Measurements from ENCODE around the gene MCRIP1.
A peak's percentile ranks its signal among the peaks of the same experiment; 100 is the strongest.
"Not testable (repeated sequence)": the region's sequence is repeated elsewhere in the genome, so short reads cannot be mapped to it uniquely, and the experiment has no call there.

The MCRIP1 gene

DNA sequence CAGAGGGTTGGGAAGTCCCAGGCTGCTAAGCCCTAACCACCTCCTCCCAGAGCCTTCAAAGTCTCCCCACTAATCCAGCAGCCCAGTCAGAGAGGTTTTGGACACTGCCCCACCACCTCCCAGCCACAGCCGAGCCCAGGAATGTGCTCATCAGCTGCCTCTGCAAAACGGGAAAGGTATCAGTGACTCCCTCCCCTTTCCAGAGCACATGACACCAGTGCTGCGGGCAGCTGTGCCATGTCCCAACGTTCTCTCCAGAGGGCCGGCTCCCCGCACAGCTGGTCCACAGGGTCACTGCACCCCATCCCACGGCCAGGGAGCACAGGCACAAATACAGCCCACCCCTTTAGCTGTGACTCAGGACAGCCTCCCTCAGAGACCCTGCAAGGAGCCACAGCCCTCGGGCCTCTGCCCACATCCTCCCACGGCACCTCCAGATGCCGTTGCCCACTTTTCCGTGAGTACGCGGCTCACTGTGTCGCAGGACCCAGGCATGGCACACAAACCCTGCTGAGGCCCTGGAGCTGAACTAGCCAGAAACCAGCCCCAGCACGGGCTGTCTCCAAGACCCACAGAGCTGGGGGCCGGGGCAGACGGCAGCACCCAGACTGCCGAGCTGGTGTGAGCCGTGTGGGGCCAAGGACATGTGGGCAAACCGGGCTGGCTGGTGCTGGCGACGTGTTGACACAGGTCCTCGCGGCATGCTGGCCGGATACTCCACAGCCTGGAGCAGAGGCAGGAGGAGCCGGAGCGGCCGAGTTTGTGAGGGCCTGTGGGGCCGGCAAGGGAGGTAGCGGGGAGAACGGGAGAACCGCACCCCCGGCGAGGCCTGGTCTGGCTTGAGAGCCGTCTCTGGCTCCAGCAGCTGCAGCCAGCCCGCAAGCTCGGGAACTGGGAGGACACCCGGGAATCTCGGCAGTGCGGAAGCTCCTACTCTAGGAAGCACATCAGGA, 8.0 kb upstream of the MCRIP1 start:
- no peak for DNase-seq (ENCODE audit: low read depth in 2 of 2)

- DNase-seq (ENCODE audit: low read depth in 2 of 2): not testable (repeated sequence)
Measured at GRCh38 chr17:81840059-81840458, 7.0 kb upstream of the MCRIP1 start.

DNA sequence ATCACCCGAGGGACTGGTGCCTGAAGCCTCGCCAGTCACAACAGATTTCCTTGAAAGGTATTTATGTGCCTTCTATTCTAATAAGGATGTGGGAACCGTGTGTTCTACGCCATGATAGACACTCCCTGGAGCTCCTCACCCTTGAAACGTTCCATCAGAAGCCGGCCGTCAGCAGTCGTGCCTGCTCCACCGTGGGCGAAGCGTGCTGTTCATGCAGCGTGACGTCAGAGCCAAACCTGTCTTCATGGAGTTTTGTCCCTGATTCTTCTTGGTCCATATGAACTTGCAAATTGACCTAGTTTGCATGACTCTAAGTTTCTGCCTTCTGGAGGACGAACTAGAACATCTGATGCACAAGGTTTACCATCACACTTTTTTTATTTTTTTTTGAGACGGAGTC, 6.2 kb upstream of the MCRIP1 start:
- no peak for DNase-seq (ENCODE audit: low read depth in 2 of 2)

DNA sequence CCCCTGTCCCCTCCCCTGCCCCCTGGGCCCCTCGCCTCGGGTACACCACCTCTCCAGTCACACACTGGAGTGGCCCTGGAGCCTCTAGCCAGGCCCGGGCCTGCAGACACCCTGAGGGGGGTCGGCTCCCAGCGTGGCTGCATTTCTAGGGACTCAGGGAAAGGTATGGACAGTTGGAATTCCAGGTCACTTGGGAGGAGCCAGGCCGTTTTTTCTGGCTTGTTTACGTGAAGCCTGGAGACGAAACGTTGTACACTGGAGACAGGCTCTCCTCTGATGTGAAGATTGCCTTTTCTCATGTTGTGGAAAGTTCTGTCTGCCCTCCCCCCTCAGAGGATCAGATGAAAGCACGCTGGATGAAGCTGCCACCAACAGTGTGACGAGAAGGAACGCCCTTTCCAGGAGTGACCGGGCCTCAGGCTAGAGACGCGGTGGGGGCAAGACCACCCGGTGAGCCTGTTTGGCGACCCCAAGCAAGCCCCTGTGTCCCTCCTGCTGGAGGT, 5.7 kb upstream of the MCRIP1 start:
- no peak for DNase-seq (ENCODE audit: low read depth in 2 of 2)

GRCh38 chr17:81837641-81838040, 4.5 kb upstream of the MCRIP1 start:
- no peak for DNase-seq (ENCODE audit: low read depth in 2 of 2)

DNA sequence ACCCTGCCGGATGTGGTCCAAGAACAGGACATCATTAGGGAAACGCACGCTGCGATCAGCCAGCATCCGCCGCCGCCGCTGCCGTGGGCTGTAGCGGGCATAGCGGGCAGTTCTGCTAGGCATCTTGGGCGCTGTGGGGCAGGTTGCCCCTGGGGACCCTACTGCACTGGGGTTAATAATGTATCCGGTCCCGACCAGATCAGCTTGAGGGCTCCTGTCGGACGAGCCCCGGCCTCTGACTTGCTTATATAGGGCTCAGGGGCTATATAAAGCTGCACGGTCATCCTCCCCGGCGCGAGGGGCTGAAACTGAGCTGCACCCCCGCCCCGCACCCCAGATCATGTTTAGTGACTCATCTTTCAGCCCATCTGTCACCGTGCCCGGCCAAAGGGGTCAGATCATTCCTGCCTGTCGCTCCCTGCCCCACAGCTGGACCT, 1.8 kb upstream of the MCRIP1 start, which contains the start of gene PPP1R27:
Gene PPP1R27 (minus strand): TSS at position 220 of the 437 bp plus-strand sequence. CDS start 97 bp downstream, at position 123.
- DNase-seq (ENCODE audit: low read depth in 2 of 2): no peak

DNA sequence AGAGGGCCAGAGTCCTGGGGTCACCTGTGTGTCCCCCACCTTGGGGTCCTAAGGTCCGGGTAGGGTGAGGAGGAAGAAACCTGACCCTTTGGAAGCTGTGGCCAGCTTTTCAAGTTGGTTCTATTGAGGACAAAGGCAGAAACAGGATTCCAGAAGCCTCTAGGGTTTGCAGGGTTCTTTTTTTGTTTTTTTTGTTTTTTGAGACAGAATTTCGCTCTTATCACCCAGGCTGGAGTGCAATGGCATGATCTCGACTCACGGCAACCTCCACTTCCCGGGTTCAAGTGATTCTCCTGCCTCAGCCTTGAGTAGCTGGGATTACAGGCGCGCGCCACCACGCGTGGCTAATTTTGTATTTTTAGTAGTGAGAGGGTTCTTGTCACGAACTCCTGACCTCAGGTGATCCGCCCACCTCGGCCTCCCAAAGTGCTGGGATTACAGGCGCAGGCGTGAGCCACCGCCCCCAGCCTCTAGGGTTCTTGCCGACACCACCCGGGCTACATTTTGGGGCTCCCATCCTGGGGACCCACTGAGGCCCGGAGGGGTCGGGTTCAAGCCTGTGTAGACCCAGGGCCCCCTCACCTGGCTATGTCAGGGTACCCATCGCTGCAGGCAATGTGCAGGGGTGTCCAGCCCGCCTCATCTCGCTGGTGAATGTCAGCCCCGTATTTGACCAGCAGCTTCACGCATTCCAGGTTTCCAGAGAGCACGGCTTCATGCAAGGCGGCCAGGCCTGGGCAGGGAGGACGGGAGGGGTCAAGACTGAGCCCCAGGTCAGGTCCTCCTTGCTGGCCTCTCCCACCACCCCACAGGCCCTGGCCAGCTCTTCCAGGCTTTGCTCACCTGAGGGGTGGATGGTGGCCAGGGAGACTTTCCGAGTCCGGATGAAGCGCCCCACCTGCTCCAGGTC, 1.1 kb upstream of the MCRIP1 start:
- no peak for DNase-seq (ENCODE audit: low read depth in 2 of 2)

GRCh38 chr17:81832608-81833159, 407 bp downstream of the MCRIP1 start:
- peak; percentile 29 to 37 for DNase-seq (ENCODE audit: low read depth in 2 of 2)

- peak; percentile 20 to 26 for DNase-seq (ENCODE audit: low read depth in 2 of 2)
Measured at GRCh38 chr17:81831957-81832607, 1.0 kb downstream of the MCRIP1 start.

DNA sequence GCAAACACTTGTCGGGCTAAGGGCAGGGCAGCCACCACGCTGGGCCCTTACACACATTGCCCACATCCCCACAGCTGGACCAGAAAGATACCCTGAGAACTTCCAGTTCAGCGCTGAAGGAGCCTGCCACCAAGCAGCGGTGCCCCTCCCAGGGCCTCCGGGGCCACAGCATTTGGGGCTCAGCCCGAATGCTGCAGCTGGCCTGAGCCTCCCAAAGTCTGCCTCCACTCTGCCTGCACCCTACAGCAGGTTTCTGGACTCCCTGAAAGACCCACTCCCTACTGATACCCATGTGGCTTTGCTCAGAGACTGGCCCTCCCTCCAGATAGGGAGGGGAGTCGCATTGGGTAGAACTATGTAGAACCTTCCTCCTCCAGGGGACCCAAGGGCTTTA, 1.5 kb downstream of the MCRIP1 start:
- DNase-seq (ENCODE audit: low read depth in 2 of 2): no peak

- DNase-seq (ENCODE audit: low read depth in 2 of 2): no peak
Measured at GRCh38 chr17:81829858-81830257, 3.2 kb downstream of the MCRIP1 start.

DNA sequence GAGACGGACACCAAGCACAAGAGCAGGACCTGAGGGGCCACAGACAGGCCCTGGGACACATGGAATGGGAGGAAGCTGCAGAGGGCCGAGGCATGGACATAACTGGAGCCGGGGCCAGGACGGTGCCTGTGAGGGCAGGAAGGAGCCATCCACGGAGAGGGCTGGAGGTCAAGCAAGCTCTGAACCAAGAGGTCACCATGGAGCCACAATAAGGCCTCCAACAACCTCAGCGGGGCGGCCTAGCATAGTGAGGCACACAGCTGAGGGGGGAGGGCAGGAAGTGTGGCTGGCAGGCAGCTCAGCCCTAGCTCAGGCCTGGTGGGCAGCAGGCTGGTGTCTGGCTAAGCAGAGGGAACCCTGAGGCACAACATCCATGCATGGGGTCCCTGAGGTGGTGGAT, 4.4 kb downstream of the MCRIP1 start:
- no peak for DNase-seq (ENCODE audit: low read depth in 2 of 2)

DNA sequence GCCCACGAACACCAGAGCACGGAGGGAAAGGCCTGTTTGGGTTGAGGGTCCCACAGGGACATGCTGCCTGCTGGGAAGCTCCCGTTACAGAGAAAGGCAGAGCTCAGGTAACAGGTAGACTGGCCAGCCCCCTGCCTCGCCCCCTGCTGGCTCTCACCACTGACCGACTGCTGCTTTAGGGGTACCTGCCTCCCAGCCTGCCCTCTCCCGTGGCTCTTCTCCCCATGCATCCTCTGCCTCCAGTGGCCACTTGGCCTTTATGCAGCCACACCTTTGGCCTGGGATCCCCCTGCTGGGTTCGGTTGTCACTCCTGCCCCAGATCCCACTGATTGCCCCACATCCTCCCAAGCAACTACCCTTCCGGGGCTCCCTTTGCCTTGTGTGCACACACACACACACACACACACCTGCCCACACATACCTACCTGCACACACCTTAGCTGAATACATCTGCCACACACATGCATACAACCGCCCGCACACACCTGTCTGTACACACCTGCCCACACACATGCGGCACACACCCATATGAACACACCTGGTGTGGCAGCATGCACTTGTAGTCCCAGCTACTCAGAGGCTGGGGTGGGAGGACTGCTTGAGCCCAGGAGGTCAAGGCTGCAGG, 7.1 kb downstream of the MCRIP1 start:
- DNase-seq (ENCODE audit: low read depth in 2 of 2): no peak

DNA sequence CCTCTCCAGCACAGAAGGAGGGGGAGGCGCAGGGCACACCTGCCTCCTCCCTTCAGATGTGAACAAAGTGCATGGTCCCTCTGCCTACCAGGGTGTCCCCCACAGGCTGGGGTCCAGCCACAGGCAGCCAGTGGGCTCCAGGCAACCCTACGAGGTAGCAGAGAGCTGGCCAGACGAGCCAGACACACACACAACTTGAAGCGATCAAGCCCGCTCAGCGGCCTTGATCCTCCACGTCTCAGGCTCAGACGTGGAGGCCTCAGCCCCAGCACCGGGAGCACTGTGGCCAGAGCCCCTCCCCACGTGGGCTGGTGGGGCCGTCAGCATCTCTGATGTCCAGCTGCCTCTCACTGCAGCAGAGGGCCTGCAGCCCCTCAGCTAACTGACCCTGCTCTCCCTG, 8.5 kb downstream of the MCRIP1 start:
- DNase-seq (ENCODE audit: low read depth in 2 of 2): no peak

- DNase-seq (ENCODE audit: low read depth in 2 of 2): no peak
Measured at GRCh38 chr17:81823820-81824550, 9.1 kb downstream of the MCRIP1 start.

DNA sequence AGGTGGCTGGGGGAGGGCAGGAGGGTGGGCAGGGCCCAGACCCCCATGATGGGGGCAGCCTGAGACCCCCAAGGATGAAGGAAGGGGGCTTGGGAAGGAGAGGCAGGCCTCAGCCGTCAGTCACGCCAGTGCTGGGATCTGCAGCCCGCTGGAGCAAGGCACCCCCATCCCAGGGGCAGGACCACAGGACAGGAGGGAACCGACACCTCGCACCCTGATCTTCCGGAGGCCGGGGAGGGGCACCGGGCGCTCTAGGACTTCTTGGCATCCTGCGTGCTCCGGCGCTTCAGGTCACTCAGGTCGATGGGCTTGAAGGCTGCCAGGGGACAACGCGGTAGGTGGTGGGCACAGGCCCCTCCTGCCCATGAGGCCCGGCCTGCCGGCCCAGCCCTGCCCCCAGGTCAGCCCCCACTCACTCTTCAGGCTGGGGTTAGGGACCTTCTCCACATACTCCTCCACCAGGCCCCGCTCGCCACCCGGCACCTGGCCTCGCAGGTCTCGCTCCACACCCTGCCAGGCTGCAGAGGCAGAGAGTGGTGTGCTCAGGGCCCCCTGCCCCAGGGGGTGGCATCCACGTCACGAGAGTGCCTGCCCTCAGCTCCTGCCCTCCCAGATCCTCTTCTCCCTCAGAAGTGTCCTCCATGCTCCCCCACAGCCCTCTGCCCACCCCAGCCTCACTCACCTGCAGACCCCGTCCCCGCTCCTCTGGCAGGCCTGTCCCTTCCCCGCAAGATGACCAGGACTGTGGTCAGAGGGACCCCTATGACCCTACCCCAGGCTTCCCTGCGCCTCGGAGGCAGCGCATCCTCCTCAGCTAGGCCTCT, 9.9 kb downstream of the MCRIP1 start:
- DNase-seq (ENCODE audit: low read depth in 2 of 2): no peak

- no peak for DNase-seq (ENCODE audit: low read depth in 2 of 2)
Measured at GRCh38 chr17:81822312-81822637, 10.8 kb downstream of the MCRIP1 start.

DNA sequence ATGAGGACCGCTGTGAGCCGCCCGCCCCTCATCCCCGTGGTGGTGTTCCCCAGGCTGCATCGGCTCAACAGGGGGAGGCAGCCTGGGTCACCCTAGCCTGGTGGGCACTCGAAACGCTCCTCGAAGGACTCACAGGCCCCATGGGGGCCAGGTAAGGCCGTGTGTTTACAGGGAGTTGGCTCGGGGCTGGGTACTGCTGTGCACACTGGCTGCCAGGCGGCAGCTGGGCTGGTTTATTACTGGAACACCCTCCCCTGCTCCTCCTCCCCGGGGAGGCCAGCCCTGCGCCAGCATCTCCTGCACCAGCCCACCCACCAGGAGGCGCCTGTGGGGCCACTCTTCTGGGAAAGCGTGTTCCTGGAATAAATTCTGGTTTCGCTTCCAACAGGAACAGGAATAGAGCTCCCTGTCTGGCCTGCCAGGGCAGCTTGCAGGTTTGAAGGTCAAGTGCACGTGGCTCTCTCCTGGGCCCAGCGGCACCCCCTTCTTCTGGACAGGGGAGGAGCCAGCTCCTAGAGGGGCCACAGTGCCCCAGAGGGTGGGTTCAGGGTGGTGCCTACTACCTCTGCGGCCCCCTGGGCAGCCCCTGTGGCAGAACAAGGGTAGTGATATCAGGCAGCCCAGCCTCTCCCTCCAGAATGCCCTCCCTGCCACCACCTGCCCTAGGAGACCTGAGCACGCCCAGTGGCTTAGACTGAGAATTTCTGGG, 11.3 kb downstream of the MCRIP1 start:
- no peak for DNase-seq (ENCODE audit: low read depth in 2 of 2)

DNA sequence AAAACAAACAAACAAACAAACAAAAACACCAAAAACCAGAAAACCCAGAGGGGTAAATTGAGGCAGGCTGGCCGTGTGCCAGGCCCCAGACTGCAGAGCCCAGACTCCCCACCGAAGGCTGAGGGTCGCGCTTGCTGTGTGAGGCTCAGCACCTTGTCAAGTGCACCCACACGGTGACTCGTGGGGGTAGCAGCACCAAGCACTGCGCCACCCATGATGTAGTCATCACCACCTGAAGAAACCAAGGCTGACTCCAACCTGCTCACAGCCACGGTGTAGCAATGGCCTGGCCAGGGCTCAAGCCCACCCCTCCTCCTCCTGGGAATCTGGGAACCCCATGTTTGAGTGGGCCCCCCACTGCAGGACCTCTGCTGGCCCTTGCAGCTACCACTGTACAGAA, 11.9 kb downstream of the MCRIP1 start:
- DNase-seq (ENCODE audit: low read depth in 2 of 2): no peak
